GM21447 (cell line): ENCODE data around the gene ZNF451.
"Not testable (repeated sequence)": the region's sequence is repeated elsewhere in the genome, so short reads cannot be mapped to it uniquely, and the experiment has no call there.

Experiments used
- ATAC-seq: cut with Tn5 transposase; IDR thresholded peaks from one replicate; pipeline ENCODE4 v1.9.1; 2021; ENCODE audit not compliant: unreplicated experiment

Gene ZNF451

DNA sequence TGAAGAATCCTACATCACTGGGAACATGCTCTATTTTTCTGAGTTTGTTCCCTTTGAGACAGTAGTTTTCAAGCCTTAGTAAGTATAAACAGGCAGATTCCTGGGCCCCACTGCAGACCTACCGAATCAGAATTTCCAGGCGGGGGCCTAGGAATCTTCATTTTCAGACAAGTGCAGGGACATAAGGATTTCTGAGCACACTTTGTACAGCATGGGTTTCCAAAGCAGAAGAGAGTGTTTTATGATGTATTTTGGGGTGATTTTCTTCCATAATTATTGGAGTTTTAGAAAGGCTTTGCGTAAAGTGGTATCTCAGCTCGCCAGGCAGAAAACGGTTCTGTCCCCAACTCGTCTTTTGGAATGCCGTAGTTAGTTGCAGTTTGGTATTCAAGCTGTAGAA, 1.4 kb downstream of the ZNF451 start:
- not testable (repeated sequence) for ATAC-seq

DNA sequence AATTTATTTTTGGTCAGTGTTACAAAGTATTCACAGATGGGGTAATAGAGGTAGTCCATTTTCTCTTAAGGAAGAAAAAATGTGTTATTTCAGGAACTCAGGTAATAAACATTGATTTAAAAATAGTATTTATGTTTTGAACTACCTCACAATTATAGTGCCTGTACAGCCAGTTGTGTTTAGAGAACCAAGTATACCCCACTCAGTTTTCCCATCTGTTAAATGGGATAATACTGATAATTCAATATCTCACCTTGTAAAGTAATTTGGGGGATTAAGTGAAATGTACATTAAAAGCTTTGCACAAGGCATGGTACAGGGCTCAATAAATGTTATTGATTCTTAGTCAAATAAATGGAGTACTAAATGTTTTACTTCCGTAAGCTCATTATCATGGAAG, 4.7 kb downstream of the ZNF451 start:
- no peak for ATAC-seq

DNA sequence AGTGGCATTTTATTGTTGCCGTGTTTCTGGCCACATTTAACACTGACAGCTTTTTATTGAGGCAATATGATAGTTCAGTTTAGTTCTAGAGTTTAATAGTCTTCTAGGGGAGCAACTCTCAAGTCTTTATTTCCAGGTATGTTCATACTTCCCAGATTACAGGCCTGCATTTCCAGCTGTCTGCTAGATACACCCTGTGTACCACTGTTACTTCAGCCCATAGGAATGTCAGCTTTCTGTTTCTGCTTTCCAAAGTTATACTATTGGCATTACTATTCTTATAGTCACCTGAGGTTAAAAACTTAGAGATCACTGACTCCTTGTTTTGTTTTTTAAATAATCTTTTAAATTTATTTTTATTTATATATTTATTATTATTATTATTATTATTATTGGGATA, 7.6 kb downstream of the ZNF451 start:
- ATAC-seq, result no peak

DNA sequence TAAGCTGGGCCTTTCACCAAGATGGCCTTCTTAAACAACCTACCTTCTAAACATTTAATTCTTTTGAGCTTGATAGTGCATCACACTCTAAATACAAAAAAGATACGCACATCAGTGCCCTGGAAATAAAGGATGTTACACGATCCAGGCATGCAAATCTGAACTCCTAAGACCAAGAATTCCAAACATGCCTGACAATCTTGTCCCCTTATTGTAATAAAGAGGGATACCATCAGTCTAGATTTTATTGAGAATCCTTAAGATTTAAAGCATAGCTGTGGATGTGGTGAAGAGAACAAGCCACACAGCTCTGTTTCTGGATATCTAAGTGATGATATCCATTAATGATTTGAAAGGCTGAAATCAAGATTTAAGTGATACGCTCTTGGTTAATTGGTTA, 13.0 kb downstream of the ZNF451 start:
- no peak for ATAC-seq

DNA sequence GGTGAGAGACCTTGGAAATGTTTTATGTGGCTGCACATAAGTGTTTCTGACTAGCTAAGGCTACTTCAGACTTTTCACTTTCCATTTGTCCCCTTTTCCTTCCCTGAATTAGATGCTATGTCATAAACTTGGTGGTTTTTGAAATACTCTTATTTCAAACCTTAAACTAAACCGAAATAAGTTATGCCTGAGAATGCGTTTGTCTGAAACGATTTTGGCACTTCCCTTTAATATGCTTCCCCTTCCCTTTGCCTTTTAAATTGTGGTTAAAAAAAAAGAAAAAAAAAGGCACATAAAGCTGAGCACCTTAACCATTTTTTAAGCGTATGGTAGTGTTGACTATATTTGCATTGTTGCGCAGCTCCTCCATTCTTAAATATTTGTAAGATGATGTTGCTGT, 14.3 kb downstream of the ZNF451 start:
- no peak for ATAC-seq

DNA sequence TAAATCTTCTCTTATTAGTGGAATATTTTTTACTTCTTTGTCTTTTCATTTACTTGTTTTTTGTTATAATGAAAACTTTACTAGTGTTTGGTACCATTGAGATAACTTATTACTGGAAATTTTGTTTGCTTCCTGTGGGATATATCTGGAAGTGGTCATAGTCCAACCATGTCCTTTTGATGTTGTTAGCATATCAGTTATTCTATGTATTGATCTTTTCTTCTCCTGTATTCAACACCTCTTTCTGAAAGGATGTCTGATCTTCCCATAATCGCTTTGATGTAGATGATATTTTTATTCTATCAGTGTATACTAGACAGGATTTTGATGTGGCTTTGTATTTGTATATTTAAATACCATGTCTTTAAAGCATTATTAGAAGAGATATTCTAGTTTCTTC, 17.0 kb downstream of the ZNF451 start:
- ATAC-seq, result no peak

DNA sequence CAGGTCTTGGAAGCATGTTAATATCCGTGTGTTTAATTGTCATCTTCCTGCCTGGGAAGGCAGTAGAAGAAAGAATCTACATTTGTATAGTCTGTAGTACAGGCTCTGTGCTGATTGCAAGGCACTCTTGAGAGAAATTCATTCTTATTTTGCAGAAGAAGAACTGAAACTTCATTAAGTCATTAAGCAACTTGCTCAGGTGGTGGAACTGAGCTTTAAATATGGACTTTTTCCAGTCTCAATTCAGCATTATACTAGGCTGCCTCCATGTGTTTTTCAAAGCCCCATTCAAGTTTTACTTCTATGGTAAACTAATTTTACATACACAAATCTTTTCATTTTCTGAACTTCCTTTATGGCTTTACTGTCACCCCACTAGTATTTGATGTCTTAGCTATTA, 18.7 kb downstream of the ZNF451 start:
- peak; percentile 95 for ATAC-seq

DNA sequence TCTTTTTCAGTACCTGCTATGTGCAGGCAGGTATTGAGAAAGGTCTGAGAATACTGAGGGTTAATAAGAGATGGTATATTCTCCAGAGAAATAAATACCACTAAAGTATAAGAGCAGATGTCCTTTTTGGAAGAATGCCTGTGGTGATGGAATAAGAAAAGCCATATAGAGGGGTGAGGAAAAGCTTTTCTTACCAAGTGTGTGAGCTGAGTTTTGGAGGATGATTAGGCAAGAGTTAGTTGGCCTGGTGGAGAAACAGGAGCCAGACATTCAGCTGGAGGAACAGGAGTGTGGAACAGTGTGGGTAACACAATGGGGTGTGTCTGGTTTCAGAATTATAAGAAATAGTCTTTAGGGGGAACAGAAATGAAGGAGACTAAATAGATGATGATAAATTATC, 19.9 kb downstream of the ZNF451 start:
- ATAC-seq, result no peak

DNA sequence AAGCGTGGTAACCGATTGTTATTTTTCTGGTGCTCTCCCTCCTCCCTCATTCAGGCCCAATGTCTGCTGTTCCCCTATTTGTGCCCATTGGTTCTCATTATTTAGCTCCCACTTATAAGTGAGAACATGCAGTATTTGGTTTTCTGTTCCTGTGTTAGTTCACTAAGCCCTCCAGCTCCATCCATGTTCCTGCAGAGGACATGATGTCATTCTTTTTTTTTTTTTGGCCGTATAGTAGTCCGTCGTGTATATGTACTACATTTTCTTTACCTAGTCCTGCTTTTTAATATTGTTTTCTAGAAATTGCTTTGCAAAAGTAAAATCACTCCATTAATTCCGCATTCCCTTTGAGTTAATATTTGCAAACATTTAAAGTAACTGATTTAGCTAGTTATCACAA, 23.1 kb downstream of the ZNF451 start:
- ATAC-seq, result no peak

DNA sequence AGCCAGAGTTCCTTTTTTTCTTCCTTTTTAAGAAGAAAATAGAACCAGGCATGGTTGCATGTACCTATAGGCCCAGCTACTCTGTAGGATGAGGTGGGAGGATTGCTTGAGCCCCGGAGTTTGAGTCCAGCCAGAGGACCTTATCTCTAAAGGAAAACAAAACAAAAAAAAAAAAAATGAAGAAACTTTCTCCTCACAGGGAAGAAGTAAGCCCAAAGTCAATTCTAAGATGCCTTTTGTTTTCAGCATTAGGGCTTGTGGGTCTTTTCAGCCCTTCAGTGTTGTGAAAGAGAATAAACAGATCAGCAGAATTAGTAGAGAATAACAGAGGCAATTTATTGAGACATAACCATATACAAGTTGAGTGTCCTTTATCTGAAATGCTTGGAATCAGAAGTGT, 26.8 kb downstream of the ZNF451 start:
- ATAC-seq, result no peak

DNA sequence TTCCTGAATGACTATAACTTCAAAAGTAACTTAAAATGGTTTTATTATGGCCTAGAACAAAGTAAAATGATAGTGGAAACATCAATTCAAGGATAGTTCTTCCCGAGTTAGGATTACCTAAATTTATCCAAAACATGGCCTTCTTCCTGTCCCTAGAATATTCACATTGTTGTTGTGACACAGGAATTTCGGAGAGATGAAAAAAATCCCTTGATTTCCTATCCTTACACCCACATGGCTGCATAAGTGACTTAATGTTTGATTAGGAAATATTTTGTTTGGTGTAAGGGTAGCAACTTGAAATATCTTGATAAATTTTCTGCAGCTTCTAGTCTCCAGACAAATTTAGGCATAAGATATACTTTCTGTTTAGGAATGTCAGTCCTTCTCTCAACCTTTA, 27.8 kb downstream of the ZNF451 start:
- no peak for ATAC-seq

DNA sequence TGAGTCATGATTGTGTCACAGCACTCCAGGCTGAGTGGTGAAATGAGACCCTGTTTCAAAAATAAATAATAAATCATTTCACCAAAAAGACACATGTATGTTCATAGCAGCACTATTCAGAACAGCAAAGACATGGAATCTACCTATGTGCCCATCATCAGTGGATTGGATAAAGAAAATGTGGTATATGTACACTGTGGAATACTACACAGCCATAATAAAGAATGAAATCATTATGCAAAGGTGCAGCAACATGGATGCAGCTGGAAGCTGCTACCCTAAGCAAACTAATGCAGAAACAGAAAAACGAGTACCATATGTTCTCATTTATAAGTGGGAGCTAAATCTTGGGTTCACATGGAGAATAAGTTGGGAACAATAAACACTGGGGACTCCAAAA, 33.1 kb downstream of the ZNF451 start:
- ATAC-seq, result no peak

DNA sequence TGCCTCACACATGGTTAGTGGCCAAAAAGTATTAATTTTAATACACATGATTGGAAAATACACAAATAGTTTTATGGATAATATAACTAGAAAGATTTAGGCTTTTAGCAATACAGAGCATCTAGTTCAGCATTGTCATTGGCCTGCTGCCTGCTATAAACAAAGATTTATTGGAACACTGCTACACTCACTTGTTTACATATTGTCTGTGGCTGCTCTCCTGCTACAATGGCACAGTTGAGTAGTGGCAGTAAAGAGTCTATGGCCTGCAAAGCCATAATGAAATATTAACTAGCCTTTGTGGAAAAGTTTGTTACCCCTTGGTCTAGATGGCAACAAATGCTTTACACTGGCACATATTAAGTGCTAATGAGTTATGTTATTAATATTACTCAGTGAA, 37.8 kb downstream of the ZNF451 start:
- no peak for ATAC-seq

DNA sequence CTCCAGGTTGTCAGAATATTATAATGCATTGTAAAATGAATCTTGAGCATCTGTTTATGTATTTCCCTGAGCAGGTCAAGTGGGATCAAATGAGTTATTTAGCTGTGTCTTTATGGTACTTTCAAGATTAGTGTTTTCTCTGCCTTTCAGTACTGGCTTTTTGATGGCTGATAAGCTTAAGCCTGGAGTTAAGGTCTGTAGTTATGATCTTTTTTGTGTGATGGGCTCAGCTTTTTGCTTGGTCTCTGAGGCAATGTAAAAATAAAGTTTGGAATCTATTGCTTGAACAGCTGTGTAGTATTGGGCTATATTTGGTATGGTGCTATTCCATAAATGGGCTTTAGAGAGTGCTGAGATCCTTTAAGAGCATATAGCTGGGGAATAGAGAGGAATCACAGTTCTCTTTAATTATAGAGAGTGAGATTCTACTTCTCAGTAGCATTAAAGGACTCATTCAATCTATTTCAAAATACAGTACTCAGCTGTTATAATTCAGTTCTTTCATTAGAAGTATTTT, 40.7 kb downstream of the ZNF451 start:
- no peak for ATAC-seq

DNA sequence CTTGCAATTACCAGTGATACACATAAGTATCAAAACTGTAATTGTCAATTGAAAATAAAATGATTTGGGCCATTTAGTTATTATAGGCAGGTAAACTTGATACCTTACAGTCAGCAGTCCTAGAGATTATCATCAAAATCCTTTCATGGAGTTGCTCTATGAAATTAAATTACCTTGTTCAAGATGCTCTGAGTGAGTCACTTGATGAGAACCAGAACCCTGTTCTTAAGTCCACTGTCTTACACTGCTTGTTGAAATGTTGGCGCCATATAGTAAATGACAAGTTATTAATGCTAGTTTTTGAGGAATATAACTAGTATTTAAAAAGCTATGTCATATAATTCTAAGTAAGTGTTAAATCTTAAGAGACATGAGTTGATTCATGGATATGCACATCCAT, 45.0 kb downstream of the ZNF451 start:
- ATAC-seq, result no peak

DNA sequence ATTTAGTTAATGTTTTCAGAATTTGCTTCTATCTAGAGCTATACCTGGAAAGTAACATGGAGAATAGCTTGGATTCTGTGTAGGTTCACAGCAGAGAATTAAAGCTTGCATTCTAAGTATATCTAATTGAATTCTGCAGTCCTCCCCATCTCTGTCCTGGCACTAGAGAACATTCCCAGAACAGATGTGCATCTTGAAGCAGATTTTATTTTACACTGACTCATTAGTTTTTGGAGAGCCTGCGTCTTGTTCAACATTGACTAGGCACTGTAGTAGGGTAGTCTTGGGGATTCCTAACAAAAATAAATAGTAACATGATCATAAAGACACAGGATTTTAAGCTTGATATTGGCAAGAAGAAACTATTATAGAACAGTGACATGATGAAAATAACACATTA, 45.9 kb downstream of the ZNF451 start:
- ATAC-seq, result no peak

DNA sequence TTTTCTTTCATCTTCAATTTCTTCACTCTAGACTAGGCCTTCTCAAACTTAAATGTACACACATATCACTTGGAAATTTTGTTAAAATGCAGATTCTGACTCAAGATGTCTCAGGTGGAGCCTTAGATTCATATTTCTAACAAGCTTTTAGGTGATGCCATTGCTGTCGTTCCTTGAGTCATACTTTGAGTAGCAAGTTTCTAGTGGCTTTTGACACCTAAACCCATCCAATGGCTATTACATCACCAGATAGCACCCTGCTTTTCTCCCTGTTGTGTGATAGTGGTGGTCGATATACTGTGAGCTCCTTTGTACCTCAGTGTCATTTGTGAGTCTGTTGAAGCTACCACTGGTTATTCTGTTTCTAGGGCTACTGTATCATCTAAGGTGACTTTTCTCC, 47.4 kb downstream of the ZNF451 start:
- ATAC-seq, result no peak

DNA sequence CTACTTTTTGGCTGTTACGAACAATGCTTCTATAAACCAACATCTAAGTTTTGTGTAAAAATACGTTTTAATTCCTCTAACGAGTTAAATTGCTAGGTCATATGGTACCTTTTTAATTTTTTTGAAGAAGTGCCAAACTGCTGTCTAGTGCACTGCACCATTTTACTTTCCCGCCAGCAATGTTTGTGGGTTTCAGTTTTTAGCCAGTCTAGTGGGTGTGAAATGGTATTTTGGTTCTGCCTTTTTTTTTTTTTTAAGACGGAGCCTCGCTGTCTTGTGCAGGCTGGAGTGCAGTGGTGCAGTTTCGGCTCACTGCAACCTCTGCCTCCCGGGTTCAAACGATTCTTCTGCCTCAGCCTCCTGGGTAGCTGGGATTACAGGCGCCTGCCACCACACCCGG, 48.0 kb downstream of the ZNF451 start:
- ATAC-seq, result no peak

DNA sequence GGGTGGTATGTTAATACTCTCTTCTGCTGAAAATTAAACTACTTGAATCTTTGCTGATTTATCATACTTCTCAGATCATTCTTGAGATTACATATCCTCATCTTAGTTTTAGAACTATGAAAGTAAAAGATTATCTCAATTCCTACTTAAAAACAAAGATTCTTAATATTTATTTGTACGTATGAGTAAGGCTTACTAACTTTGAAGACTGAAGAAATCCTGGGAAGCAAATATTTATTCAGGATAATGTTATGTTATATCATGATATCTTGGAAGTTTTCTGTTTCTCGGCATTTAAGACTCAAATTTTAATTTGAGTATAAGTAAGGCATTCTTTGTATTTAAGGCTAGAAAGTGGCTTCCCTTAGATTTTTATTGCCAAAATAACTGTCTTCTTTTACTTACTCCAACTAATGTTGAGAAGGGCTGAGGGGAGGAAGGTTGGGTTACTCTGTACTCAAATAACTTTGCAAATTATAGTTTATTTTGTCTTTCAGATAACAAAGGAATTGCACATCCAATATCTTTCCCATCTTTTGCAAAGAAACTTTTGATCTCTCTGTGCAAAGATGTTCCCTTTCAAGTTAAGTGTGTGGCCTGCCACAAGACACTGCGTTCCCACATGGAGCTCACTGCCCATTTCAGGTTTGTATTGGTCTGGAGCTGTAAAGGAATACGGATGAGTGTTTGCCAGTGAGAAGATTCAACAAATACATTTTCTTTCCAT, 51.6 kb downstream of the ZNF451 start:
- no peak for ATAC-seq

DNA sequence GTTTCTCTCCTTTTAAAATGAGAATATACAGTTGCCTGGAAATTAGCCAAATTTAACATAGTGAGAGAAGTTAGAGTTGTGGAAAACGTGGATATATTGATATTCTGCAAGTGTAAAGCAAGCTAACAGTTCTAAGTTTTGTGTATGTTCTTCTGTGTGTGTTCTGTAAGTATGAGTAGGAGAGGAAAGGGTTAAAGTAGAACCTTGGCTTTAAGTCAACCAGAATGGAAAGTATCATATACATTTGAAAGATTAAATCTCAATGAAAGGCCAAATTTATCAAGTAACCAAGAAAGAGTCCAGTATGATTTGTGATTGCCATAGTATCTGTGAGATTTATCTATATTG, 52.2 kb downstream of the ZNF451 start:
- no peak for ATAC-seq

DNA sequence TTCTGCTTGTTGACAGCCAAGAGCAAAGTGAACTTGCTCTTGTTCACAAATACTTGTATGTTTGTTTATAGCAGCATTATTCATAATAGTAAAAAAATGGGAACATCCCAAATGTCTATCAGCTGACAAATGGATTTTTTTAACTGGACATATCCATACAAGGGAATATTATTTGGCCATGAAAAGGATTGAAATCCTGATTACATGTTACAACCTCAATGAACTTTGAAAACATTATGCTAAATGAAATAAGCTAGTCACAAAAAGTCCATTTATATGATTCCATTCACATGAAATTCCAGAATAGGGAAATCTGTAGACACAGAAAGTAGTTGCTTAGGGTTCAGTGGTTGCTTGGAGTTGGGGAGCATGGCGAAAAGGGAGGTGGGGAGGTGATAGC, 53.7 kb downstream of the ZNF451 start:
- ATAC-seq, result no peak

DNA sequence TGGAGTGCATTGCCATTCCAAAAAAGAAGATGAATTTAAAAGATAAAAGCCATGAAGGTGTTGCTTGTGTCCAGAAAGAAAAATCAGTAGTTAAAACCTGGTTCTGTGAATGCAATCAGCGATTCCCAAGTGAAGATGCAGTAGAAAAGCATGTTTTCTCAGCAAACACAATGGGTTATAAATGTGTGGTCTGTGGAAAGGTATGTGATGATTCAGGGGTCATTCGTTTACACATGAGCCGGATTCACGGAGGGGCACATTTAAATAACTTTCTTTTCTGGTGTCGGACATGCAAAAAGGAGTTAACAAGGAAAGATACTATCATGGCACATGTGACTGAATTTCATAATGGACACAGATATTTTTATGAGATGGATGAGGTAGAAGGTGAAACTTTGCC, 57.4 kb downstream of the ZNF451 start:
- no peak for ATAC-seq
